Measurements from ENCODE around the gene SPATA18. TPM values are rescaled to one million over a fixed set of nuclear protein-coding genes. Genes with fewer than 3 reads are reported as not detected.
"Not testable (repeated sequence)": the region's sequence is repeated elsewhere in the genome, so short reads cannot be mapped to it uniquely, and the experiment has no call there.

Gene SPATA18
- total RNA-seq, 1 donor from 2014 or later, result 1.6 TPM

- intact Hi-C loops (cut with micrococcal nuclease), result no loop called here
- Histone ChIP-seq H3K27me3 (ENCODE audit: low read depth) (no peaks in the 10 kb centered on the region), H3K9me3 (replicated peaks) (no peaks in the 10 kb centered on the region), H3K4me1 (peaks cover 5% of the 10 kb centered on the region), H3K27ac (replicated peaks) (no peak overlapping the region), H3K4me3 (no peak overlapping the region), H3K36me3 (no peaks in the 10 kb centered on the region)
- no peak for DNase-seq
- no peak for TF ChIP-seq CTCF (IDR thresholded peaks at IDR 0.05; ENCODE audit: borderline replicate concordance)
Measured at GRCh38 chr4:52071791-52072546, 20.9 kb downstream of the SPATA18 start.

DNA sequence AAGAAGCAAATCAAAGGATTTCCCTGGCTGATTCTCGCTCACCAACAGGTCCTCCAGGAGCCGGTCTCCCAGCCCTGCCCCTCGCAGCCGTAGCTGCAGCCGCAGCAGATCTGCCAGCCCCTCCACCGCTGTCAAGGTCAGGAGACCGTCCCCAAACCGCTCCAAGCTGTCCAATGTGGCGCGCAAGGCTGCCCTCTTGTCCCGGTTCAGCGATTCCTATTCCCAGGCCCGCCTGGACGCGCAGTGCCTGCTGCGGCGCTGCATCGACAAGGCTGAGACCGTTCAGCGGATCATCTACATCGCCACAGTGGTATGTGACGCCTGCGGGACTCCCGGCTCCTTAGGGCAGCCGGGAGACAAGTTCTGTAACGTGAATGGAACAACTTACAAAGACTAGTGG is 25.6 kb downstream of the SPATA18 start:
- H3K27me3 ChIP-seq (ENCODE audit: low read depth), result no peaks in the 10 kb centered on the region
- peak; percentile 15 for DNase-seq
- no peaks in the 10 kb centered on the region for H3K9me3 ChIP-seq (replicated peaks)
- TF ChIP-seq CTCF (IDR thresholded peaks at IDR 0.05; ENCODE audit: borderline replicate concordance), result no peak
- peak overlapping the region; percentile 41 for H3K4me3 ChIP-seq
- intact Hi-C loops (cut with micrococcal nuclease), result no loop called here
- H3K4me1 ChIP-seq, result peaks cover 6% of the 10 kb centered on the region
- no peaks in the 10 kb centered on the region for H3K36me3 ChIP-seq
- H3K27ac ChIP-seq (replicated peaks), result no peak overlapping the region

GRCh38 chr4:52079659-52080058 is 28.6 kb downstream of the SPATA18 start:
- H3K27me3 ChIP-seq (ENCODE audit: low read depth), result no peaks in the 10 kb centered on the region
- H3K27ac ChIP-seq (replicated peaks), result no peak overlapping the region
- TF ChIP-seq CTCF (IDR thresholded peaks at IDR 0.05; ENCODE audit: borderline replicate concordance), result no peak
- peaks cover 6% of the 10 kb centered on the region for H3K4me1 ChIP-seq
- no peak overlapping the region for H3K4me3 ChIP-seq
- H3K36me3 ChIP-seq, result no peaks in the 10 kb centered on the region
- H3K9me3 ChIP-seq (replicated peaks), result no peaks in the 10 kb centered on the region
- DNase-seq, result no peak
- intact Hi-C loops (cut with micrococcal nuclease), result no loop called here

DNA sequence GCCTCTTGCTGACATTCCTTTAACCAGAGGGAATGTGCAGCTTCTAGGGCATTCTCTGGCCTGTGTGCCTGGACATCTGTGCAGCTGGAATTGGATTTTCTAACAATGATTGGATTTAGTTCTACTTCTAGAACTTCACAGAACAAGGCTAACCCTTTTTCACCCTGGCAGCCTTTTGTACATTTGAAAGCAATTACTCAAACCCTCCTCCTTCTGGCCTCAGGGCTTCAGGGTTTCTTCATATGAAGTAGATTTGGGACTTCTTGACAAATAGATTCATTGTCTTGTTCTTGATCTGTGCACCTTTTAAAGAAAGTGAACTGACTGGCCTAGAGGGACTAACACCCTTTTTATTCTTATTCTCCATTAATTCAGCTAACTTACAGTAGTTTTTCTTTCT is 30.1 kb downstream of the SPATA18 start:
- Histone ChIP-seq H3K9me3 (replicated peaks) (peaks cover under 1% of the 10 kb centered on the region), H3K4me3 (no peak overlapping the region), H3K36me3 (no peaks in the 10 kb centered on the region), H3K27me3 (ENCODE audit: low read depth) (no peaks in the 10 kb centered on the region), H3K4me1 (peaks cover 6% of the 10 kb centered on the region), H3K27ac (replicated peaks) (no peak overlapping the region)
- no peak for DNase-seq
- no peak for TF ChIP-seq CTCF (IDR thresholded peaks at IDR 0.05; ENCODE audit: borderline replicate concordance)
- intact Hi-C loops (cut with micrococcal nuclease), result no loop called here

DNA sequence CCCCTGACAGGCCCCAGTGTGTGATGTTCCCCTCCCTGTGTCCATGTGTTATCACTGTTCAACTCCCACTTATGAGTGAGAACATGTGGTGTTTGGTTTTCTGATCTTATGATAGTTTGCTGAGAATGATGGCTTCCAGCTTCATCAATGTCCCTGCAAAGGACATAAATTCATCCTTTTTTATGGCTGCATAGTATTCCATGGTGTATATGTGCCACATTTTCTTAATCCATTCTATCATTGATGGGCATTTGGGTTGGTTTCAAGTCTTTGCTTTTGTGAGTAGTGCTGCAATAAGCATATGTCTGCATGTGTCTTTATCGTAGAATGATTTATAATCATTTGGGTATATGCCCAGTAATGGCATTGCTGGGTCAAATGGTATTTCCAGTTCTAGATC is 35.3 kb downstream of the SPATA18 start:
- H3K4me3 ChIP-seq; H3K27ac ChIP-seq (replicated peaks); H3K36me3 ChIP-seq; DNase-seq; intact Hi-C loops (cut with micrococcal nuclease); H3K27me3 ChIP-seq (ENCODE audit: low read depth); H3K4me1 ChIP-seq: not testable (repeated sequence)
- H3K9me3 ChIP-seq (replicated peaks), result peaks cover 15% of the 10 kb centered on the region

- intact Hi-C loops (cut with micrococcal nuclease), result no loop called here
- no peak for TF ChIP-seq CTCF (IDR thresholded peaks at IDR 0.05; ENCODE audit: borderline replicate concordance)
Measured at GRCh38 chr4:52091801-52092200, 40.7 kb downstream of the SPATA18 start.

More at GRCh38 chr4:52091801-52092200, 40.7 kb downstream of the SPATA18 start:
- Histone ChIP-seq H3K27ac (replicated peaks) (no peak overlapping the region), H3K27me3 (ENCODE audit: low read depth) (no peaks in the 10 kb centered on the region), H3K9me3 (replicated peaks) (peaks cover 10% of the 10 kb centered on the region), H3K36me3 (no peaks in the 10 kb centered on the region), H3K4me1 (no peaks in the 10 kb centered on the region), H3K4me3 (no peak overlapping the region)
- no peak for DNase-seq
